DOHH2 (cell line): Measurements from ENCODE around the gene STRAP.
A peak's percentile ranks its signal among the peaks of the same experiment; 100 is the strongest.
"Not testable (repeated sequence)": the region's sequence is repeated elsewhere in the genome, so short reads cannot be mapped to it uniquely, and the experiment has no call there.

Experiments
- H3F3A ChIP-seq: fragments of 200-600 bp; sonication (generic), shearing (Covaris generic); 2 replicates; pipeline ENCODE4 v1.6.0; 2016; ENCODE audit warnings: antibody characterized with exemption, mild to moderate bottlenecking; ENCODE audit not compliant: control insufficient read depth, insufficient read depth
- H3K27ac ChIP-seq: fragments of 200-600 bp; sonication (generic); 2 replicates; pipeline ENCODE4 v1.5.1; 2014; ENCODE audit warnings: low read depth, mild to moderate bottlenecking, low read length, moderate library complexity
- H3K27me3 ChIP-seq: fragments of 200-600 bp; sonication (generic); 2 replicates; pipeline ENCODE4 v1.6.1; 2014; ENCODE audit warnings: mild to moderate bottlenecking, low read length, mixed read lengths; ENCODE audit not compliant: control insufficient read depth
- H3K36me3 ChIP-seq: fragments of 200-600 bp; sonication (generic); 2 replicates; pipeline ENCODE4 v1.6.1; 2014; ENCODE audit warnings: mild to moderate bottlenecking, low read length, moderate library complexity, mixed read lengths; ENCODE audit not compliant: control insufficient read depth
- H3K4me1 ChIP-seq: fragments of 200-600 bp; sonication (generic); 2 replicates; pipeline ENCODE4 v1.6.1; 2014; ENCODE audit warnings: mild to moderate bottlenecking, low read length, mixed read lengths; ENCODE audit not compliant: control insufficient read depth
- H3K4me2 ChIP-seq: fragments of 200-600 bp; sonication (generic); 2 replicates; pipeline ENCODE4 v1.6.0; 2014; ENCODE audit warnings: mild to moderate bottlenecking, low read length, moderate library complexity
- H3K4me3 ChIP-seq: fragments of 200-600 bp; sonication (generic); 2 replicates; pipeline ENCODE4 v1.5.1; 2014; ENCODE audit warnings: mild to moderate bottlenecking, low read length, mixed read lengths
- H3K79me2 ChIP-seq: fragments of 200-600 bp; sonication (generic); 2 replicates; pipeline ENCODE4 v1.6.1; 2014; ENCODE audit warnings: mild to moderate bottlenecking, low read length, mixed read lengths; ENCODE audit not compliant: control insufficient read depth
- H3K9me2 ChIP-seq: fragments of 200-600 bp; sonication (generic); replicated peaks from 2 replicates; pipeline ENCODE4 v1.6.1; 2014; ENCODE audit warnings: mild to moderate bottlenecking, low read length, mixed read lengths; ENCODE audit not compliant: control insufficient read depth
- H3K9me3 ChIP-seq: fragments of 200-600 bp; sonication (generic); 2 replicates; pipeline ENCODE4 v1.6.1; 2014; ENCODE audit warnings: antibody characterized with exemption, low read length, mixed read lengths; ENCODE audit not compliant: control insufficient read depth, insufficient read depth
- H4K20me1 ChIP-seq: fragments of 200-600 bp; sonication (generic); 2 replicates; pipeline ENCODE4 v1.6.0; 2014; ENCODE audit warnings: low read depth, mild to moderate bottlenecking, antibody characterized with exemption, low read length, moderate library complexity; ENCODE audit not compliant: control insufficient read depth, insufficient read depth
- CTCF ChIP-seq: fragments of 200-600 bp; sonication (generic); IDR thresholded peaks from one replicate; pipeline ENCODE4 v1.5.1; 2014; ENCODE audit warnings: antibody characterized with exemption, mild to moderate bottlenecking, low read depth, low read length; ENCODE audit not compliant: poor library complexity, severe bottlenecking
- EZH2phosphoT487 ChIP-seq: fragments of 200-600 bp; sonication (generic); IDR thresholded peaks from 2 replicates; pipeline ENCODE4 v1.6.1; 2017; ENCODE audit warnings: borderline replicate concordance, mild to moderate bottlenecking, antibody characterized with exemption, low read length, moderate library complexity, mixed read lengths

The STRAP gene

DNA sequence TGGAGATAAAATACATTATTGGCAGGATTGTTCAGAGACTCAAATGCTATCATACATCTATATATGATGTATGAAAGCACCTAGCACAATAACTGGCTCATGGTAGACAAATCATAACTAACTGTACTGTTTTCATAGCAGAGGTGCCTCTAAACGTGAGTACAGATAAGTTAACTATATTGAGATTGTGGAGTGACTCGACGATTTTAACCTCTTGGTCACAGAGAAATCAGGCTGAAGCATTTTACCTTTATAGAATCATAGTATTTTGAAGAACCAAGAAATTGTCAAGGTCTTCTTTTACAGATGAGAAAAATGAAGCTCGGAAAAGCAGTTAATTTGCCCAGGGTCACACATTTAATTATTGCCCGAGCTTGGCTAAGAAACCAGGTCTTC lies 28.3 kb downstream of the STRAP start:
- Histone ChIP-seq H3K27ac (no peak overlapping the region), H3K4me2 (peak overlapping the region; percentile 74), H3K27me3 (no peaks in the 10 kb centered on the region), H3K4me3 (peak overlapping the region; percentile 90), H3K9me3 (no peaks in the 10 kb centered on the region), H3K79me2 (peaks cover 25% of the 10 kb centered on the region), H3F3A (peaks cover 19% of the 10 kb centered on the region), H3K36me3 (peaks cover 20% of the 10 kb centered on the region), H3K4me1 (peaks cover 21% of the 10 kb centered on the region), H3K9me2 (no peaks in the 10 kb centered on the region), H4K20me1 (no peaks in the 10 kb centered on the region)
- no peak for TF ChIP-seq EZH2phosphoT487
- TF ChIP-seq CTCF = no peak

- Histone ChIP-seq H3K4me3 (peak within 1 kb of the TSS; percentile 90), H3K36me3 (peaks cover 14% of the 10 kb centered on the region), H3K9me3 (no peaks in the 10 kb centered on the region), H3K4me2 (peak within 1 kb of the TSS; percentile 74), H3K4me1 (peaks cover 21% of the 10 kb centered on the region), H3F3A (peaks cover 19% of the 10 kb centered on the region), H3K27ac (peak within 1 kb of the TSS; percentile 53), H4K20me1 (no peaks in the 10 kb centered on the region), H3K9me2 (no peaks in the 10 kb centered on the region), H3K79me2 (peaks cover 29% of the 10 kb centered on the region), H3K27me3 (no peaks in the 10 kb centered on the region)
- TF ChIP-seq EZH2phosphoT487 (no peak), CTCF (no peak)
These were observed 28.9 kb downstream of the STRAP start, which contains the start of gene DERA for GRCh38 chr12:15910864-15911721. DERA (plus strand) TSS chr12:15911332; CDS start chr12:15911384, 52 bp downstream.

DNA sequence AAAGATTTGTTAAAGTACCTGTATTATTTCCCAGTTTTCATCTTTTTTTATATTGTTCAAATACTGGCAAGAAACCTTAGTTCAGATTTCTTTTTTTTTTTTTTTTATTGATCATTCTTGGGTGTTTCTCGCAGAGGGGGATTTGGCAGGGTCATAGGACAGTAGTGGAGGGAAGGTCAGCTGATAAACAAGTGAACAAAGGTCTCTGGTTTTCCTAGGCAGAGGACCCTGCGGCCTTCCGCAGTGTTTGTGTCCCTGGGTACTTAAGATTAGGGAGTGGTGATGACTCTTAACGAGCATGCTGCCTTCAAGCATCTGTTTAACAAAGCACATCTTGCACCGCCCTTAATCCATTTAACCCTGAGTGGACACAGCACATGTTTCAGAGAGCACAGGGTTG lies 29.7 kb downstream of the STRAP start:
- H3K27me3 ChIP-seq, H3K36me3 ChIP-seq, H4K20me1 ChIP-seq, H3K9me3 ChIP-seq, H3K9me2 ChIP-seq: not testable (repeated sequence)
- Histone ChIP-seq H3F3A (peaks cover 19% of the 10 kb centered on the region), H3K4me1 (peaks cover 21% of the 10 kb centered on the region), H3K27ac (peak overlapping the region; percentile 53), H3K4me2 (peak overlapping the region; percentile 74), H3K79me2 (peaks cover 29% of the 10 kb centered on the region), H3K4me3 (peak overlapping the region; percentile 90)

DNA sequence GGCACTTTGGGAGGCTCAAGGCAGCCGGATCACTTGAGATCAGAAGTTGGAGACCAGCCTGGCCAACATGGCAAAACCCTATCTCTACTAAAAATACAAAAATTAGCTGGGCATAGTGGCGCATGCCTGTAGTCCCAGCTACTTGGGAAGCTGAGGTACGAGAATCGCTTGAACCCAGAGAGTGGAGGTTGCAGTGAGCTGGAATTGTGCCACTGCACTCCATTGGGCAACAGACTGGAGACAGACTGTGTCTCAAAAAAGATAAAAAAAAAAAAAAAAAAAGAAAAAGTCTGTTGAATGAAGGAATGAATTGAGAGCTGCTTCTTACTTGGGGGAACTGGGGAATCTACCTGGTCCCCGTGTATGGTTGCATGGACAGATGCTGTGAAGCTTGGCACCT lies 31.9 kb downstream of the STRAP start:
- not testable (repeated sequence) for H4K20me1 ChIP-seq, H3K4me3 ChIP-seq, H3K4me2 ChIP-seq, H3K27me3 ChIP-seq, H3K9me3 ChIP-seq, H3K27ac ChIP-seq, H3K9me2 ChIP-seq, H3K36me3 ChIP-seq
- Histone ChIP-seq H3K79me2 (peaks cover 29% of the 10 kb centered on the region), H3K4me1 (peaks cover 21% of the 10 kb centered on the region), H3F3A (peaks cover 11% of the 10 kb centered on the region)
